HL-60 (cell line): ENCODE data around the gene AK8.
"Not testable (repeated sequence)": the region's sequence is repeated elsewhere in the genome, so short reads cannot be mapped to it uniquely, and the experiment has no call there.

Experiments
- DNase-seq, 2 experiments: peaks; one replicate each; pipeline ENCODE4 v3.0.0-alpha.2; 2010 to 2020; ENCODE audit warnings: low read depth in 1 of 2, low spot score in 1 of 2
- H3K27ac ChIP-seq: fragments of 250-450 bp; sonication (Bioruptor Pico); replicated peaks from 2 replicates; pipeline ENCODE4 v1.5.1; 2020; ENCODE audit warnings: mild to moderate bottlenecking, moderate library complexity
- H3K27me3 ChIP-seq: fragments of 250-450 bp; sonication (Bioruptor Pico); 2 replicates; pipeline ENCODE4 v1.5.1; 2021; ENCODE audit warnings: mild to moderate bottlenecking, moderate library complexity; ENCODE audit not compliant: insufficient read depth, poor library complexity, severe bottlenecking
- H3K4me3 ChIP-seq: replicated peaks from 2 replicates; pipeline ENCODE4 v1.5.1; 2011; ENCODE audit warnings: mild to moderate bottlenecking, control low read depth, low read length; ENCODE audit not compliant: insufficient read depth
- CTCF ChIP-seq: IDR thresholded peaks from one replicate; pipeline ENCODE4 v1.5.1; 2011; ENCODE audit warnings: low read length, control low read depth, inconsistent platforms; ENCODE audit not compliant: insufficient read depth
- GABPA ChIP-seq: IDR thresholded peaks from 2 replicates; pipeline ENCODE4 v1.6.1; 2012; ENCODE audit warnings: low read depth
- POLR2AphosphoS5 ChIP-seq: IDR thresholded peaks from 2 replicates; pipeline ENCODE4 v1.6.1; 2012; ENCODE audit warnings: low read depth
- REST ChIP-seq: IDR thresholded peaks from 2 replicates; pipeline ENCODE4 v1.6.1; 2012; ENCODE audit warnings: low read depth; ENCODE audit not compliant: insufficient replicate concordance
- SPI1 ChIP-seq: IDR thresholded peaks from 2 replicates; pipeline ENCODE4 v1.6.1; 2012; ENCODE audit warnings: low read depth, mild to moderate bottlenecking, borderline replicate concordance

AK8 gene

GRCh38 chr9:132721661-132722060 lies 156.4 kb downstream of the AK8 start:
- TF ChIP-seq POLR2AphosphoS5 (no peak), SPI1 (no peak), REST (no peak), GABPA (no peak), CTCF (no peak)
- no peak overlapping the region for H3K4me3 ChIP-seq
- DNase-seq = no peak
- peaks cover 6% of the 10 kb centered on the region for H3K27me3 ChIP-seq
- H3K27ac ChIP-seq = no peak overlapping the region

- not testable (repeated sequence) for H3K4me3 ChIP-seq, H3K27me3 ChIP-seq, H3K27ac ChIP-seq, DNase-seq
Measured at GRCh38 chr9:132718381-132718928, 159.6 kb downstream of the AK8 start.

- TF ChIP-seq GABPA = no peak
- no peak for TF ChIP-seq POLR2AphosphoS5
- no peak for TF ChIP-seq SPI1
- Histone ChIP-seq H3K27me3 (peaks cover 6% of the 10 kb centered on the region), H3K4me3 (no peak overlapping the region), H3K27ac (no peak overlapping the region)
- no peak for DNase-seq
Measured at GRCh38 chr9:132717326-132717945, 160.6 kb downstream of the AK8 start.

- Histone ChIP-seq H3K4me3 (no peak overlapping the region), H3K27ac (no peak overlapping the region), H3K27me3 (peaks cover 6% of the 10 kb centered on the region)
- TF ChIP-seq POLR2AphosphoS5 = no peak
- no peak for TF ChIP-seq REST
- TF ChIP-seq GABPA = no peak
- TF ChIP-seq CTCF = no peak
- TF ChIP-seq SPI1 = no peak
- DNase-seq = no peak
Measured at GRCh38 chr9:132716007-132716406, 162.1 kb downstream of the AK8 start.

- Histone ChIP-seq H3K4me3 (no peak overlapping the region), H3K27me3 (no peaks in the 10 kb centered on the region), H3K27ac (no peak overlapping the region)
- TF ChIP-seq REST (no peak), CTCF (no peak), SPI1 (no peak), GABPA (no peak), POLR2AphosphoS5 (no peak)
- DNase-seq = no peak
Measured at GRCh38 chr9:132712753-132713152, 165.3 kb downstream of the AK8 start.
